22Rv1 (cell line): ENCODE data around the gene HEPACAM.

Source experiments
- H3K27ac ChIP-seq: fragments of 450-650 bp; 2 replicates; pipeline ENCODE4 v1.5.1; 2017
- ZFX ChIP-seq: fragments of 450-650 bp; IDR thresholded peaks from 2 replicates; pipeline ENCODE4 v1.6.1; 2017; ENCODE audit warnings: antibody characterized with exemption, borderline replicate concordance
- TF ChIP-seq, protein P1 (sequence below): fragments of 450-650 bp; IDR thresholded peaks from 2 replicates; pipeline ENCODE4 v1.5.1; 2017; ENCODE audit warnings: mild to moderate bottlenecking

HEPACAM gene

DNA sequence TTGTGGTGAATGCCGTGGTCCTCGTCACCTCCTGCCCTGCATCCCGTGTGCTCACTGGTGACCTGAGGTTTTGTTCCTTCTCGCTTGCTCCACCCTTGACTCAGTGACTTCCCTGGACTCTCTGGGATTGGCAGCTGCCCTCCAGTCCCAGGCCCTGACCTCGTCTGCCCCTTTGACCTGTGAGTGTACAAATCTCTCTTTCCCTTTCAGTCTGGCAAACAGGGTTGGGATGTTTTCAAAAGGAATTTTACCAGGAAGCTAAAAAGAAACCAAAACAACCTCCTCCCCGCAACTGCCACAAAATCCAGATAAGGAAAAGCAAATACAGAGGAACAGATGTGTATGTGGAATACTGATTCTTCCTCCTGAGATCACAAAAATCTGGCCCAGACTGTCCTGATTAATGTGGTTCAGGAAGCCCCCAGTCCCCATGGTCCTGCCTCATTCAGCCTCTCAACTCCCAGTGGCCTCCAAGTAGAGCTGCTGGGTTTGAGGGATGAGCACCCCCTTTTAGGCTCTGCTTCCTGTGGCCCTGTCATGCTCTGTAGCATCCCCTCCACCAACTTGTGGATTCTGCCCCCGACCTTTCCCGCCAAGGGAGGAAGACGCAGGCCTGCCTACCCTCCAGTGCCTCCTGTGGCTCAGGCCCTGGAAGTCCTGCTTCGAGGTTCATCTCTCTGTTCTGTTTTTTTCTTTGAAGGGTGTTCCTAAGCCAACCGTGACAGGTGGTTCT is 53.3 kb downstream of the HEPACAM start:
- H3K27ac ChIP-seq = no peak overlapping the region
- no peak for TF ChIP-seq ZFX
- TF ChIP-seq, protein P1, sequence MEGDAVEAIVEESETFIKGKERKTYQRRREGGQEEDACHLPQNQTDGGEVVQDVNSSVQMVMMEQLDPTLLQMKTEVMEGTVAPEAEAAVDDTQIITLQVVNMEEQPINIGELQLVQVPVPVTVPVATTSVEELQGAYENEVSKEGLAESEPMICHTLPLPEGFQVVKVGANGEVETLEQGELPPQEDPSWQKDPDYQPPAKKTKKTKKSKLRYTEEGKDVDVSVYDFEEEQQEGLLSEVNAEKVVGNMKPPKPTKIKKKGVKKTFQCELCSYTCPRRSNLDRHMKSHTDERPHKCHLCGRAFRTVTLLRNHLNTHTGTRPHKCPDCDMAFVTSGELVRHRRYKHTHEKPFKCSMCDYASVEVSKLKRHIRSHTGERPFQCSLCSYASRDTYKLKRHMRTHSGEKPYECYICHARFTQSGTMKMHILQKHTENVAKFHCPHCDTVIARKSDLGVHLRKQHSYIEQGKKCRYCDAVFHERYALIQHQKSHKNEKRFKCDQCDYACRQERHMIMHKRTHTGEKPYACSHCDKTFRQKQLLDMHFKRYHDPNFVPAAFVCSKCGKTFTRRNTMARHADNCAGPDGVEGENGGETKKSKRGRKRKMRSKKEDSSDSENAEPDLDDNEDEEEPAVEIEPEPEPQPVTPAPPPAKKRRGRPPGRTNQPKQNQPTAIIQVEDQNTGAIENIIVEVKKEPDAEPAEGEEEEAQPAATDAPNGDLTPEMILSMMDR = no peak

DNA sequence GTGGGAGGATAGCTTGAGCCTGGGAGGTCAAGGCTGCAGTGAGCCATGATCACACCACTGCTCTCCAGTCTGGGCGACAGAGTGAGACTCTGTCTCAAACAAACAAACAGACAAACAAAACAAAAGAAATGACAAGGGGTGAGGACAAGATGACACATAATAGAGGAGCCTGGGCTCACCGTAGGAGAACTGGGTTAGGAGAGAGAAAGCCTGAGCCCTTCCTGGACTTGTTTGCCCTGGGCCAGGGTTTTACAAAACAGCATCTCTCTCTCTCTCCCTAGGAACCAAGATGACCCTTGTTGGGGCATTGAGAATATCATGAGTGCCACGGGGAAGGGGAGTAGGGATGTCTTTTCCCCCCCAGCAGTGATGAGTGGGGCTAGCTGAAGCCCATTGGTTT is 54.9 kb downstream of the HEPACAM start:
- TF ChIP-seq ZFX = no peak
- TF ChIP-seq, protein P1 = no peak
- no peak overlapping the region for H3K27ac ChIP-seq

DNA sequence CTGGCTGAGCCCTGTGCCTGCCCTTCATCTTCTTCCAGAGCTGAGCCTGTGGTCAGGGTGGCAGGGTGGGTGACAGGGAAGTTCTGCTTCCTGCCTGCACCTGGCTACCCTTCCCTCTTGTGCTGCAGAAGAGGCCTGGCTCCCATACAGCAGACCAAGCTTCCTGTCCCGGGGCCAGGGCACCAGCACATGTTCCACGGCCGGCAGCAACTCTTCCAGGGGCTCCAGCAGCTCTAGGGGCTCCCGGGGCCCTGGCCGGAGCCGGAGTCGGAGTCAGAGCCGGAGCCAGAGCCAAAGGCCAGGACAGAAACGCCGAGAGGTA is 55.6 kb downstream of the HEPACAM start:
- no peak for TF ChIP-seq ZFX
- TF ChIP-seq, protein P1 = no peak
- H3K27ac ChIP-seq = no peak overlapping the region

DNA sequence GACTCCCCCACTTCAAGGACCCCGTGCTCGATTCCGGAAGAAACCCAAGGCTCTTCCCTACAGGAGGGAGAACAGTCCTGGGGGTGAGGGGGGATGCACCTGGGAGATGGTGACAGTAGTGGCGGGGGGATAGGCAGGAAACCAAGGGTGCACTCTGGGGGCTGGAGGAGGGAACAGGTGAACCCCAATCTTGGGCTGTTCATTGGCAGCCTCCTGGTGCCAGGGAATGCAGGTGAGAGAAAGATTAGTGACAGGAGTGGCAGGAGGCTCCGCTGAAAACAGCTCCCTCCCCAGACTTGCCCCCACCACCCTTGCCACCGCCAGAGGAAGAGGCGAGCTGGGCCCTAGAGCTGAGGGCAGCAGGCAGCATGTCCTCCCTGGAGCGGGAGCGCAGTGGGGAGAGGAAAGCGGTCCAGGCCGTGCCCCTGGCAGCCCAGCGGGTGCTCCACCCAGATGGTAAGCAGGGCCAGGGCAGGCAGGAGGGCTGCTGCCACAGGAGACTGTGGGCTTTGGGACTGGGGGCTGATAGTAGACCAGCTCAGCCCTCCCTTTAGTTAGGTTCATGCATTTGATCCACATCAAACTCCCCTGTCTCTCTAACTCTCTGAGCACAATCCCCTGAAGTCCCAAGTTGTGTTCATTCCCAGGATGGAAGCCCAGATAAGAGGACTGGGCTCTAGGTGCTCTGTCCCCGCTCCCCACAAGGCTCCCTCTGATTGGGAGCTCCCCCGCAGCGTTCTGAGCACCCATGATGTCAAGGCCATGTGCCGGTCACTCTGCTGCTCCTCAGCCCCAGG is 56.2 kb downstream of the HEPACAM start:
- no peak overlapping the region for H3K27ac ChIP-seq
- no peak for TF ChIP-seq ZFX
- TF ChIP-seq, protein P1 = no peak

DNA sequence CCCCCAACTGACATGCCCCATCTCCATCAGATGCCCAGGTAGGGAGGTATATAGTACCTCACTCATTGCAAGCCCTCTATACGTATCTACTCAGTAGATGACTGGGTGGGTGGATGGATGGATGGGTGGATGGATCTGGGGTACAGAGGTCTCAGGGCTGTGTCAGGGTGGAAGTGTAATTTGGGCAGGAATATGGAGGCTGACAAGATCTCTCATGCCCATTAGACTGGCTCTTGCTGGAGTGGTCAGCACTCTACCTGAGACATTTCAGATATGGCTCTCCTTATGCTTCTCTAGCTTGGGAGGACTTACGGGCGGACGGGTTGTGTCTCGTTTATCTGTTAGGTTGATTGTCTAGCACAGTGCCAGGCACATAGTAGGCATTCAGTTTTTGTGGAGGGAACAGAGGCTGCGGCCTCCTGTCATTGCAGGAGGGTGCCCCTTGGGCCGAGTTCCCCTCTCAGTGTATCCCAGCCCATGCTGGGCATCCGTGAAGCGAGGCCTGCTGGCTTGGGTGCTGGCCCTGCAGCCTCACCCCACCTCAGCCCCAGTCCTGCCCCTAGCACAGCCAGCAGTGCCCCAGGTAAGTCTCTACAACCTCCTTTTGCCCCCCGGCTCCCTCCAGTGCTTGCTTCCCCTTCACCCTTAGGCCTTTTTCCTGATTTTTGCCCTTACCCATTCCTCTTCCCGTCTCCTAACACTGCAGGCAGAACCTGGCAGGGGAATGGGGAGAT is 56.9 kb downstream of the HEPACAM start:
- H3K27ac ChIP-seq = no peak overlapping the region
- no peak for TF ChIP-seq ZFX
- TF ChIP-seq, protein P1 = no peak

DNA sequence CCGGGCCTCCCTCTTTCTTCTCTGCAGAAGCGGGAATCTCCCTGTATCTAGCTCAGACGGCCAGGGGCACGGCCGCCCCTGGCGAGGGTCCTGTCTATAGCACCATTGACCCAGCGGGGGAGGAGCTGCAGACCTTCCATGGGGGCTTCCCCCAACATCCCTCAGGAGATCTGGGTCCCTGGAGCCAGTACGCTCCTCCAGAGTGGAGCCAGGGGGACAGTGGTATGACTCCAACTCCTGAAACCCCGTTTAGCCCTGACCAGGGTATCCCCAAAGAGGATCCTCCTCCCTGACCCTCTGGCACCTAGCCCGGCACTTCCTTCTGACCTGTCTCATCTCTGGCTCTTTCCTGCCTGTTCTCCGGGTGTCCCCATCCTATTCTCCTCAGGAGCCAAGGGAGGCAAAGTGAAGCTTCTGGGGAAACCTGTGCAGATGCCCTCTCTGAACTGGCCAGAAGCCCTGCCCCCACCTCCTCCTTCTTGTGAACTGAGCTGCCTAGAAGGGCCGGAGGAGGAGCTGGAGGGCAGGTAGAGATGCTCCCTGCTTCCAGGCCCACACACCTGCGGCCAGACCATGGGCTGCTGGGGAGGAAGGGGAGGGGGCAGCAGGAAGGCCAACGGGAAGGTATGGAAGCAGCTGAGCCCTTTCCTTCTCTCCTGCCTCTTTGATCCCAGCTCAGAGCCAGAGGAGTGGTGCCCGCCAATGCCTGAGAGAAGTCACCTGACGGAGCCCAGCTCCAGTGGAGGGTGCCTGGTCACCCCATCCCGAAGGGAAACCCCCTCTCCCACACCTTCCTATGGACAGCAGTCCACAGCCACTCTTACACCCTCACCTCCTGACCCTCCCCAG is 57.7 kb downstream of the HEPACAM start:
- no peak overlapping the region for H3K27ac ChIP-seq
- TF ChIP-seq, protein P1 = no peak
